GM12878 (cell line): ENCODE data around the gene BDKRB2.

ENCODE experiments used
- CTCF ChIP-seq, 3 experiments: IDR thresholded peaks in 2 of 3; conservative IDR thresholded peaks in 1 of 3; 2 replicates each; pipeline ENCODE4 v1.5.1; 2011; ENCODE audit warnings: low read depth in 3 of 3, low read length in 3 of 3, mild to moderate bottlenecking in 3 of 3, control low read depth in 2 of 3, moderate library complexity in 2 of 3, inconsistent platforms in 1 of 3, mixed read lengths in 1 of 3; ENCODE audit not compliant: control insufficient read depth in 2 of 3, insufficient read depth in 1 of 3; ENCODE audit errors: extremely low read depth in 1 of 3
- EP300 ChIP-seq, 2 experiments: fragments of 150-350 bp in 1 of 2; IDR thresholded peaks; 2 replicates each; pipeline ENCODE4 v1.6.1; 2011 to 2012; ENCODE audit warnings: low read depth in 2 of 2, low read length in 2 of 2, borderline replicate concordance in 1 of 2, improper control_type of control experiment in 1 of 2, inconsistent platforms in 1 of 2; ENCODE audit not compliant: control insufficient read depth in 1 of 2
- POLR2AphosphoS5 ChIP-seq: IDR thresholded peaks from 2 replicates; pipeline ENCODE4 v1.6.1; 2011; ENCODE audit warnings: mild to moderate bottlenecking, low read length, inconsistent platforms
- RFX5 ChIP-seq: IDR thresholded peaks from 2 replicates; pipeline ENCODE4 v1.6.1; 2011; ENCODE audit warnings: low read depth, low read length, improper control_type of control experiment
- TF ChIP-seq, protein P1 (sequence below): IDR thresholded peaks from 2 replicates; pipeline ENCODE4 v1.6.1; 2012; ENCODE audit warnings: mild to moderate bottlenecking, low read depth, low read length

- TF ChIP-seq CTCF (IDR thresholded peaks at IDR 0.05 in 2 of 3, conservative IDR thresholded peaks at IDR 0.05 in 1 of 3; ENCODE audit: control insufficient read depth in 2 of 3, extremely low read depth in 1 of 3, insufficient read depth in 1 of 3, low read depth in 3 of 3, low read length in 3 of 3) (no peak), EP300 (IDR thresholded peaks at IDR 0.05; ENCODE audit: borderline replicate concordance in 1 of 2, control insufficient read depth in 1 of 2, low read depth in 2 of 2, low read length in 2 of 2) (no peak), POLR2AphosphoS5 (no peak), RFX5 (no peak)
- TF ChIP-seq, protein P1, sequence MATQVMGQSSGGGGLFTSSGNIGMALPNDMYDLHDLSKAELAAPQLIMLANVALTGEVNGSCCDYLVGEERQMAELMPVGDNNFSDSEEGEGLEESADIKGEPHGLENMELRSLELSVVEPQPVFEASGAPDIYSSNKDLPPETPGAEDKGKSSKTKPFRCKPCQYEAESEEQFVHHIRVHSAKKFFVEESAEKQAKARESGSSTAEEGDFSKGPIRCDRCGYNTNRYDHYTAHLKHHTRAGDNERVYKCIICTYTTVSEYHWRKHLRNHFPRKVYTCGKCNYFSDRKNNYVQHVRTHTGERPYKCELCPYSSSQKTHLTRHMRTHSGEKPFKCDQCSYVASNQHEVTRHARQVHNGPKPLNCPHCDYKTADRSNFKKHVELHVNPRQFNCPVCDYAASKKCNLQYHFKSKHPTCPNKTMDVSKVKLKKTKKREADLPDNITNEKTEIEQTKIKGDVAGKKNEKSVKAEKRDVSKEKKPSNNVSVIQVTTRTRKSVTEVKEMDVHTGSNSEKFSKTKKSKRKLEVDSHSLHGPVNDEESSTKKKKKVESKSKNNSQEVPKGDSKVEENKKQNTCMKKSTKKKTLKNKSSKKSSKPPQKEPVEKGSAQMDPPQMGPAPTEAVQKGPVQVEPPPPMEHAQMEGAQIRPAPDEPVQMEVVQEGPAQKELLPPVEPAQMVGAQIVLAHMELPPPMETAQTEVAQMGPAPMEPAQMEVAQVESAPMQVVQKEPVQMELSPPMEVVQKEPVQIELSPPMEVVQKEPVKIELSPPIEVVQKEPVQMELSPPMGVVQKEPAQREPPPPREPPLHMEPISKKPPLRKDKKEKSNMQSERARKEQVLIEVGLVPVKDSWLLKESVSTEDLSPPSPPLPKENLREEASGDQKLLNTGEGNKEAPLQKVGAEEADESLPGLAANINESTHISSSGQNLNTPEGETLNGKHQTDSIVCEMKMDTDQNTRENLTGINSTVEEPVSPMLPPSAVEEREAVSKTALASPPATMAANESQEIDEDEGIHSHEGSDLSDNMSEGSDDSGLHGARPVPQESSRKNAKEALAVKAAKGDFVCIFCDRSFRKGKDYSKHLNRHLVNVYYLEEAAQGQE: no peak
Measured at GRCh38 chr14:96274122-96274521, 69.5 kb downstream of the BDKRB2 start.
